ENCODE data around the gene RUNX2.

GRCh38 chr6:45464685-45465084 is 136.6 kb downstream of the RUNX2 start:
- TF ChIP-seq CTCF (IDR thresholded peaks at IDR 0.05) (no peak), POLR2A (IDR thresholded peaks at IDR 0.05) (no peak)
